HL-60 (cell line): ENCODE results near the gene NSUN2.

ENCODE experiments used
- CTCF ChIP-seq: IDR thresholded peaks from one replicate; pipeline ENCODE4 v1.5.1; 2011; ENCODE audit warnings: low read length, control low read depth, inconsistent platforms; ENCODE audit not compliant: insufficient read depth
- GABPA ChIP-seq: IDR thresholded peaks from 2 replicates; pipeline ENCODE4 v1.6.1; 2012; ENCODE audit warnings: low read depth
- POLR2AphosphoS5 ChIP-seq: IDR thresholded peaks from 2 replicates; pipeline ENCODE4 v1.6.1; 2012; ENCODE audit warnings: low read depth
- REST ChIP-seq: IDR thresholded peaks from 2 replicates; pipeline ENCODE4 v1.6.1; 2012; ENCODE audit warnings: low read depth; ENCODE audit not compliant: insufficient replicate concordance

- no peak for TF ChIP-seq CTCF
- no peak for TF ChIP-seq POLR2AphosphoS5
- no peak for TF ChIP-seq REST
- TF ChIP-seq GABPA, result no peak
These were observed 9.8 kb upstream of the NSUN2 start for GRCh38 chr5:6642655-6643054.
